ENCODE results near the gene POLR2J. TPM values are rescaled to one million over a fixed set of nuclear protein-coding genes. Genes with fewer than 3 reads are reported as not detected.

The POLR2J gene
- total RNA-seq, 4 donors from 2014 or later: 9.6 to 24.0 (median 18.9) TPM

GRCh38 chr7:102468478-102469350, 10.0 kb downstream of the POLR2J start:
- Histone ChIP-seq H3K27me3 (no peaks in the 10 kb centered on the region), H3K27ac (no peak overlapping the region), H3K36me3 (peaks cover 0 to 64% (median 0%) of the 10 kb centered on the region in 3 donors), H3K4me3 (no peak overlapping the region), H3K4me1 (peaks cover 0 to 22% (median 13%) of the 10 kb centered on the region in 4 donors), H3K9me3 (no peaks in the 10 kb centered on the region)
- TF ChIP-seq EP300 (IDR thresholded peaks at IDR 0.05) (no peak), CTCF (IDR thresholded peaks at IDR 0.05) (no peak), POLR2A (IDR thresholded peaks at IDR 0.05) (no peak)
- no peak for DNase-seq (ENCODE audit: low spot score in 2 of 2)
- 85 to 88% methylated on average over 35 to 40 of the region's 40 CpGs for WGBS, 2 donors

GRCh38 chr7:102467581-102468477, 10.9 kb downstream of the POLR2J start:
- Histone ChIP-seq H3K4me3 (no peak overlapping the region), H3K36me3 (peaks cover 0 to 55% (median 0%) of the 10 kb centered on the region in 3 donors), H3K9me3 (no peaks in the 10 kb centered on the region), H3K27ac (no peak overlapping the region), H3K4me1 (peaks cover 0 to 30% (median 17%) of the 10 kb centered on the region in 4 donors), H3K27me3 (no peaks in the 10 kb centered on the region)
- 88 to 90% methylated on average over 15 to 22 of the region's 24 CpGs for WGBS, 2 donors
- no peak for DNase-seq (ENCODE audit: low spot score in 2 of 2)
- no peak for TF ChIP-seq CTCF (IDR thresholded peaks at IDR 0.05)
- no peak for TF ChIP-seq EP300 (IDR thresholded peaks at IDR 0.05)
- TF ChIP-seq POLR2A (IDR thresholded peaks at IDR 0.05): no peak

GRCh38 chr7:102466097-102466496, 12.6 kb downstream of the POLR2J start:
- Histone ChIP-seq H3K36me3 (peaks cover 0 to 37% (median 0%) of the 10 kb centered on the region in 3 donors), H3K27ac (no peak overlapping the region), H3K4me3 (peak overlapping the region in 1 of 4 donors; percentile 65), H3K4me1 (peaks cover 0 to 41% (median 17%) of the 10 kb centered on the region in 4 donors), H3K9me3 (no peaks in the 10 kb centered on the region), H3K27me3 (no peaks in the 10 kb centered on the region)
- TF ChIP-seq EP300 (IDR thresholded peaks at IDR 0.05) (no peak), POLR2A (IDR thresholded peaks at IDR 0.05) (no peak), CTCF (IDR thresholded peaks at IDR 0.05) (no peak)
- DNase-seq (ENCODE audit: low spot score in 2 of 2): no peak
- WGBS, 2 donors: 93 to 97% methylated on average over 7 of the region's 7 CpGs

- peaks cover 0 to 41% (median 17%) of the 10 kb centered on the region in 4 donors for H3K4me1 ChIP-seq
- TF ChIP-seq POLR2A (IDR thresholded peaks at IDR 0.05) (peak in 1 of 2 donors; percentile 41), EP300 (IDR thresholded peaks at IDR 0.05) (peak in 1 of 2 donors; percentile 69), CTCF (IDR thresholded peaks at IDR 0.05) (peak in 3 of 5 experiments; percentile 13 to 53 (median 30))
- peak; percentile 82 to 86 for DNase-seq (ENCODE audit: low spot score in 2 of 2)
- 0% methylated on average over 15 to 29 of the region's 81 CpGs for WGBS, 2 donors
- H3K4me3 ChIP-seq: peak within 1 kb of the TSS; percentile 52 to 92 (median 71)
- H3K9me3 ChIP-seq: no peaks in the 10 kb centered on the region
- peaks cover 0 to 34% (median 0%) of the 10 kb centered on the region in 3 donors for H3K36me3 ChIP-seq
- peak within 1 kb of the TSS in 3 of 4 donors; percentile 57 to 82 (median 74) for H3K27ac ChIP-seq
- no peaks in the 10 kb centered on the region for H3K27me3 ChIP-seq
These were observed 14.0 kb downstream of the POLR2J start, which contains the start of the genes ALKBH4 and LRWD1 for GRCh38 chr7:102464577-102465280. Gene ALKBH4 (minus strand): TSS chr7:102464863. CDS start chr7:102464836, 27 bp downstream. Gene LRWD1 (plus strand): TSS chr7:102464984. CDS start chr7:102465081, 97 bp downstream.
